CD4-positive, alpha-beta T cell (primary cell): Measurements from ENCODE around the gene STIM1. TPM values are rescaled to one million over a fixed set of nuclear protein-coding genes. Genes with fewer than 3 reads are reported as not detected.

Experiments
- ATAC-seq: fragments of 200-7000 bp; cut with Tn5 transposase; one replicate; pipeline ENCODE4 v1.10.0; 2022; ENCODE audit warnings: mild to moderate bottlenecking; ENCODE audit not compliant: poor library complexity
- CTCF ChIA-PET: fragments of 350-600 bp; sonication (Branson Sonifier 250); formaldehyde crosslinking; loops from one replicate; lab custom pipeline; 2021; ENCODE audit warnings: antibody characterized with exemption, inconsistent platforms; lab: Charles Lee
- POLR2A ChIA-PET: fragments of 350-600 bp; sonication (Branson Sonifier 250); formaldehyde crosslinking; loops from one replicate; lab custom pipeline; 2021; ENCODE audit warnings: antibody characterized with exemption, inconsistent platforms; lab: Charles Lee
- DNase-seq, 14 experiments: peaks; one replicate each; pipeline ENCODE4 v3.0.0-alpha.2; 2013 to 2020; ENCODE audit warnings: mixed read lengths in 2 of 14
- H3K27ac ChIP-seq, 2 donors: one replicate each; pipeline versions ENCODE4 v1.5.1 to v1.7.0; 2013; ENCODE audit warnings: low read length in 2 of 2, low read depth in 1 of 2, mild to moderate bottlenecking in 1 of 2
- H3K27me3 ChIP-seq, 2 experiments: 1 replicate in 1 of 2; 2 replicates in 1 of 2; pipeline versions ENCODE4 v1.6.1 to v1.7.0; 2013; ENCODE audit warnings: low read length in 2 of 2, control low read depth in 1 of 2, mild to moderate bottlenecking in 1 of 2, moderate library complexity in 1 of 2; ENCODE audit not compliant: insufficient read depth in 2 of 2, control insufficient read depth in 1 of 2
- H3K36me3 ChIP-seq: one replicate; pipeline ENCODE4 v1.6.1; 2013; ENCODE audit warnings: low read length, control low read depth; ENCODE audit not compliant: insufficient read depth
- H3K4me1 ChIP-seq: one replicate; pipeline ENCODE4 v1.6.1; 2013; ENCODE audit warnings: low read length, control low read depth; ENCODE audit not compliant: insufficient read depth
- H3K4me3 ChIP-seq: one replicate; pipeline ENCODE4 v1.5.1; 2013; ENCODE audit warnings: mild to moderate bottlenecking, low read length, moderate library complexity
- H3K9me3 ChIP-seq, 2 experiments: 1 replicate in 1 of 2; 2 replicates in 1 of 2; pipeline versions ENCODE4 v1.6.1 to v1.7.0; 2013; ENCODE audit warnings: low read length in 2 of 2, mild to moderate bottlenecking in 2 of 2, control low read depth in 1 of 2, moderate library complexity in 1 of 2; ENCODE audit not compliant: control insufficient read depth in 1 of 2, insufficient read depth in 1 of 2
- H3K27ac Mint-ChIP-seq: one replicate; pipeline ENCODE4 v1.8.0; 2020; ENCODE audit warnings: mixed read lengths
- H3K27me3 Mint-ChIP-seq: one replicate; pipeline ENCODE4 v1.8.0; 2021; ENCODE audit warnings: mixed read lengths
- H3K36me3 Mint-ChIP-seq: one replicate; pipeline ENCODE4 v1.8.0; 2021; ENCODE audit warnings: low read depth, mixed read lengths
- H3K4me1 Mint-ChIP-seq: one replicate; pipeline ENCODE4 v1.8.0; 2021; ENCODE audit warnings: low read depth, mixed read lengths
- H3K4me3 Mint-ChIP-seq: one replicate; pipeline ENCODE4 v1.8.0; 2020; ENCODE audit warnings: mild to moderate bottlenecking, mixed read lengths
- H3K9me3 Mint-ChIP-seq: one replicate; pipeline ENCODE4 v1.8.0; 2020; ENCODE audit warnings: mixed read lengths
- CTCF ChIP-seq: fragments of 200-600 bp; IDR thresholded peaks from one replicate; pipeline ENCODE4 v1.8.0; 2022; ENCODE audit warnings: antibody characterized with exemption, mild to moderate bottlenecking
- intact Hi-C, 2 experiments: fragments of 100-400 bp; cut with DNase I in 1 of 2; cut with micrococcal nuclease in 1 of 2; formaldehyde crosslinking; loops; one replicate each; pipeline versions ENCODE4 v1.15.1 to v1.9.0; 2023 to 2025; cut with DNase I, micrococcal nuclease
- total RNA-seq, 174 experiments: library from RNA in 2 of 174; stranded (reverse) in 2 of 174; gene quantifications; one replicate each; pipeline ENCODE4 v1.2.3 and lab custom pipeline; 2021 to 2026

Gene STIM1
- total RNA-seq, 2 experiments from 2014 or later = 89.0 to 94.9 TPM

DNA sequence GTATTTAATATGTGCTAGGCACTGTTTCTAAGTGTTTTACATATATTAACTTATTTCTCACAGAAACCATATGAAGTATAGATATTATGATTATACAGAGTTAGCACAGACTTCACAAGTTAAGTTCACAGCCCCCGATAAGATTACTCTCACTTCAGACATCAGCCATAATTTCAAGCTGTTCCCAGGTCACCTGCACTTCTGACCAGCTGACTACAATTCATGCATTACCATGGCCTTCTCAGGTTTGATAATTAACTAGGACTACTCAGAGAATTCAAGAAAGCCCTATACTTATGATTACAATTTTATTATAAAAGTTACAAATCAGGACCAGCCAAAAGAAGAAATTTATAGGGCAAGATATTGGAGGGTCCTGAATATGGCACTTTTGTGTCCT, 170.9 kb downstream of the STIM1 start:
- Mint-ChIP-seq H3K36me3 (peaks cover 87% of the 10 kb centered on the region), H3K9me3 (no peaks in the 10 kb centered on the region), H3K4me3 (no peak overlapping the region), H3K27me3 (no peaks in the 10 kb centered on the region), H3K27ac (no peak overlapping the region), H3K4me1 (peaks cover 31% of the 10 kb centered on the region)
- TF ChIP-seq CTCF = no peak
- H3K4me3 ChIP-seq = no peak overlapping the region
- intact Hi-C loops = no loop called here
- ChIA-PET CTCF (no interaction called here), POLR2A (no interaction called here)
- ATAC-seq = no peak
- DNase-seq = no peak
- peaks cover 46% of the 10 kb centered on the region for H3K36me3 ChIP-seq
- H3K27me3 ChIP-seq = no peaks in the 10 kb centered on the region
- H3K4me1 ChIP-seq = peaks cover 2% of the 10 kb centered on the region
- H3K27ac ChIP-seq = no peak overlapping the region
- peaks cover 0 to 4% of the 10 kb centered on the region in 2 experiments for H3K9me3 ChIP-seq

GRCh38 chr11:4027746-4028145, 172.3 kb downstream of the STIM1 start:
- intact Hi-C loops = no loop called here
- Histone ChIP-seq H3K27ac (no peak overlapping the region), H3K4me1 (peaks cover under 1% of the 10 kb centered on the region), H3K4me3 (no peak overlapping the region), H3K9me3 (peaks cover 0 to 4% of the 10 kb centered on the region in 2 experiments), H3K36me3 (peaks cover 46% of the 10 kb centered on the region), H3K27me3 (no peaks in the 10 kb centered on the region)
- ChIA-PET CTCF (interaction anchor here (1.5 kb wide), 1 partner anchor 31 kb away, joined by 4 read pairs; no protein-coding TSS in a partner anchor), POLR2A (no interaction called here)
- H3K9me3 Mint-ChIP-seq = no peaks in the 10 kb centered on the region
- TF ChIP-seq CTCF = no peak
- peaks cover 90% of the 10 kb centered on the region for H3K36me3 Mint-ChIP-seq
- no peaks in the 10 kb centered on the region for H3K27me3 Mint-ChIP-seq
- ATAC-seq (no peak), DNase-seq (no peak)
- H3K4me1 Mint-ChIP-seq = peaks cover 22% of the 10 kb centered on the region
- H3K4me3 Mint-ChIP-seq = no peak overlapping the region
- no peak overlapping the region for H3K27ac Mint-ChIP-seq

GRCh38 chr11:4030197-4030596, 174.7 kb downstream of the STIM1 start:
- Histone ChIP-seq H3K27me3 (no peaks in the 10 kb centered on the region), H3K36me3 (peaks cover 24% of the 10 kb centered on the region), H3K9me3 (peaks cover 4 to 7% of the 10 kb centered on the region in 2 experiments), H3K27ac (no peak overlapping the region), H3K4me1 (no peaks in the 10 kb centered on the region), H3K4me3 (no peak overlapping the region)
- H3K9me3 Mint-ChIP-seq = no peaks in the 10 kb centered on the region
- no peaks in the 10 kb centered on the region for H3K27me3 Mint-ChIP-seq
- no peak for DNase-seq
- no peak overlapping the region for H3K27ac Mint-ChIP-seq
- no peak for TF ChIP-seq CTCF
- peaks cover 85% of the 10 kb centered on the region for H3K36me3 Mint-ChIP-seq
- CTCF ChIA-PET = no interaction called here
- H3K4me3 Mint-ChIP-seq = no peak overlapping the region
- no peak for ATAC-seq
- POLR2A ChIA-PET = interaction anchor here (0.9 kb wide), 1 partner anchor 83 kb away, joined by 3 read pairs; no protein-coding TSS in a partner anchor
- intact Hi-C loops = no loop called here
- H3K4me1 Mint-ChIP-seq = peaks cover 25% of the 10 kb centered on the region
